Suprapubic skin (tissue), 4 donors: ENCODE data around the gene CARMIL3. TPM values are rescaled to one million over a fixed set of nuclear protein-coding genes. Genes with fewer than 3 reads are reported as not detected.

Experiments
- DNase-seq, 2 donors: peaks; one replicate each; pipeline ENCODE4 v3.0.0-alpha.2; 2019; ENCODE audit warnings: low spot score in 2 of 2
- H3K27ac ChIP-seq: fragments of 200-600 bp; sonication (generic); one replicate; pipeline ENCODE4 v1.5.1; 2019
- H3K27me3 ChIP-seq: fragments of 200-600 bp; sonication (generic); one replicate; pipeline ENCODE4 v1.5.1; 2019
- H3K36me3 ChIP-seq: fragments of 200-600 bp; sonication (generic); one replicate; pipeline ENCODE4 v1.5.1; 2019
- H3K4me1 ChIP-seq: fragments of 200-600 bp; sonication (generic); one replicate; pipeline ENCODE4 v1.5.1; 2019
- H3K4me3 ChIP-seq: fragments of 200-600 bp; sonication (generic); one replicate; pipeline ENCODE4 v1.5.1; 2019; ENCODE audit warnings: mild to moderate bottlenecking
- H3K9me3 ChIP-seq: fragments of 200-600 bp; sonication (generic); one replicate; pipeline ENCODE4 v1.5.1; 2019
- CTCF ChIP-seq, 2 donors: fragments of 200-600 bp in 1 of 2; fragments of 450-650 bp in 1 of 2; sonication (generic) in 1 of 2; IDR thresholded peaks; one replicate each; pipeline ENCODE4 v1.5.1; 2016 to 2019; ENCODE audit warnings: antibody characterized with exemption in 2 of 2, mild to moderate bottlenecking in 1 of 2, moderate library complexity in 1 of 2
- EP300 ChIP-seq: sonication (generic); formaldehyde crosslinking; IDR thresholded peaks from one replicate; pipeline ENCODE4 v1.6.1; 2017; ENCODE audit warnings: antibody characterized with exemption
- POLR2A ChIP-seq, 2 donors: fragments of 450-650 bp; IDR thresholded peaks; one replicate each; pipeline ENCODE4 v1.6.1; 2017; ENCODE audit warnings: antibody characterized with exemption in 2 of 2, mild to moderate bottlenecking in 2 of 2, moderate library complexity in 2 of 2
- POLR2AphosphoS5 ChIP-seq, 3 donors: sonication (generic); formaldehyde crosslinking; IDR thresholded peaks; one replicate each; pipeline ENCODE4 v1.6.1; 2017; ENCODE audit warnings: antibody characterized with exemption in 3 of 3
- WGBS: methylation state at CpG from one replicate; pipeline ENCODE4 v1.1.5; 2018; 5-methylcytosine and 5-hydroxymethylcytosine counted together
- total RNA-seq, 4 donors: library from RNA; depleted of rRNA; stranded (reverse); fragments of >200 nt; gene quantifications; one replicate each; pipeline ENCODE4 v1.1.0, GENCODE V29; 2016

Gene CARMIL3
- total RNA-seq, 4 donors from 2014 or later: 5.9 to 11.2 (median 7.7) TPM

DNA sequence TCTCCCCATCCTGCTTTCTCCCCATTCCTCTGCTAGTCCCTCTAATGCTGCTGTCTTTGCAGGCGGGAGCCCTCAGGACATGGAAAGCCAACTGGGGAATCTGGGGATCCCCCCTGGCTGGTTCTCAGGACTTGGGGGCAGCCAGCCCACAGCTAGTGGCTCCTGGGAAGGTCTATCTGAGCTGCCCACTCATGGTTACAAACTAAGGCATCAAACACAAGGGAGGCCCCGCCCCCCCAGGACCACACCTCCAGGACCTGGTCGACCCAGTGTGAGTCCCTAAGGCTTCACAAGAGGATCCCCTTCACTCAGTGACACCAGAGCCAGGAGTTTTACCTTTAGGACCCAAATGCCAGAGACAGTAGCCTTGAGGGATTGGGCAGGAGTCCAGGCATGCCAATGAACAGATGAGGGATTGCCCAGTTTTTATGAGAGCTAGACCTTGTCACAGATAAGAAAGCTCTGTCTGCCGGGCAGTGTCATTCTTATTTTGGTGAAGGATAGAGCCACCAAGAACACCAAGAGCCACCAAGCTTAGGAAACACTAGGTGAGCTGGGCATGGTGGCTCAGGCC, 11.5 kb downstream of the CARMIL3 start:
- H3K27me3 ChIP-seq: no peaks in the 10 kb centered on the region
- no peaks in the 10 kb centered on the region for H3K36me3 ChIP-seq
- 76% methylated on average over 2 of the region's 4 CpGs for WGBS
- no peak for TF ChIP-seq POLR2AphosphoS5 (IDR thresholded peaks at IDR 0.05)
- no peak for TF ChIP-seq CTCF (IDR thresholded peaks at IDR 0.05)
- TF ChIP-seq POLR2A (IDR thresholded peaks at IDR 0.05): no peak
- TF ChIP-seq EP300: no peak
- no peaks in the 10 kb centered on the region for H3K9me3 ChIP-seq
- H3K27ac ChIP-seq: no peak overlapping the region
- H3K4me1 ChIP-seq: no peaks in the 10 kb centered on the region
- no peak overlapping the region for H3K4me3 ChIP-seq
- DNase-seq: no peak

DNA sequence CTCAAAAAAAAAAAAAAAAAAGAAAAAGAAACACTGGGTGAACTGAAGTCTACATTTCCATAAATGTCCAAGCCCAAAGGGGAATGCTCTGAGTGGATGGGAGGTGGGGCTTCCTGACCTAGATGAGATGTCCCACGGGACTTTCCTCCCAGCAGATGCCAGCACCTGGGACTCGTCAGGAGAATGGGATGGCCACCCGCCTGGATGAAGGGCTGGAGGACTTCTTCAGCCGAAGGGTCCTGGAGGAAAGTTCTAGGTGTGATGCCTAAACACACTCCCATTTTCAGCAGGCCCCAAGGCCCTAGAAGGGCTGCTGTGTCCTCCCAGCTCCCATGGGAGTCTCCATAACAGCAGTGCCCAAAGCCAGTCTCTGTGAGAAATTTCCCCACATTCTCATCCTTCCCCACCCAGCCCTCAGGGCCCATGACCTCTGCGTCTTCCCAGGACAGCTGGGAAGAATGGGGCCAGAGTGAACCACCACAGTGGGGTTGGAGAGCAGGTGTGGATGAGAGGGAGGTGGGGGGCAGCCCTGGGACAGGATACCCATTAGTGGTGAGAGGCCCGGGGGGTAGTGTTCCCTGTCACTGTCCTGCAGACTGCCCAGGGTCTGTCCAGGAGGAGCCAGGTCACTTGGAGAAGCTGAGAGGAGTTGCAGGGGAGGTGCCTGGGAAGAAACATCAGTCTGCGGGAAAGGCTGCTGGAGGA, 12.4 kb downstream of the CARMIL3 start:
- 84% methylated on average over 7 of the region's 7 CpGs for WGBS
- Histone ChIP-seq H3K4me1 (no peaks in the 10 kb centered on the region), H3K9me3 (no peaks in the 10 kb centered on the region), H3K27me3 (no peaks in the 10 kb centered on the region), H3K27ac (no peak overlapping the region), H3K4me3 (no peak overlapping the region), H3K36me3 (no peaks in the 10 kb centered on the region)
- no peak for DNase-seq
- no peak for TF ChIP-seq EP300
- no peak for TF ChIP-seq CTCF (IDR thresholded peaks at IDR 0.05)
- no peak for TF ChIP-seq POLR2A (IDR thresholded peaks at IDR 0.05)
- TF ChIP-seq POLR2AphosphoS5 (IDR thresholded peaks at IDR 0.05): no peak

DNA sequence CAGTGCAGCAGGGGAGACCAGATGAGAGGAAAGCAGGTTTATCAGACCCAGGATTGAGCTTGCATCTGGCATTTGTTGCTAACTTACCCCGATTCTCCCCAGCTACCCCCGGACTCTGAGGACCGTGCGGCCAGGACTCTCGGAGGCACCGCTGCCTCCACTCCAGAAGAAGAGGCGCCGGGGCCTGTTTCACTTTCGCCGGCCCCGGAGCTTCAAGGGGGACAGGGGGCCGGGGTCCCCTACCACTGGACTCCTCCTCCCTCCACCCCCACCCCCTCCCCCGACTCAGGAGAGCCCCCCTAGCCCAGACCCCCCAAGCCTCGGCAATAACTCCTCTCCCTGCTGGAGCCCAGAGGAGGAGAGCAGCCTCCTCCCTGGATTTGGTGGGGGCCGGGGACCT, 13.0 kb downstream of the CARMIL3 start:
- Histone ChIP-seq H3K4me1 (no peaks in the 10 kb centered on the region), H3K9me3 (no peaks in the 10 kb centered on the region), H3K36me3 (no peaks in the 10 kb centered on the region), H3K4me3 (no peak overlapping the region), H3K27me3 (no peaks in the 10 kb centered on the region), H3K27ac (no peak overlapping the region)
- WGBS: 99% methylated on average over 9 of the region's 15 CpGs
- no peak for DNase-seq
- TF ChIP-seq CTCF (IDR thresholded peaks at IDR 0.05) (no peak), EP300 (no peak)

DNA sequence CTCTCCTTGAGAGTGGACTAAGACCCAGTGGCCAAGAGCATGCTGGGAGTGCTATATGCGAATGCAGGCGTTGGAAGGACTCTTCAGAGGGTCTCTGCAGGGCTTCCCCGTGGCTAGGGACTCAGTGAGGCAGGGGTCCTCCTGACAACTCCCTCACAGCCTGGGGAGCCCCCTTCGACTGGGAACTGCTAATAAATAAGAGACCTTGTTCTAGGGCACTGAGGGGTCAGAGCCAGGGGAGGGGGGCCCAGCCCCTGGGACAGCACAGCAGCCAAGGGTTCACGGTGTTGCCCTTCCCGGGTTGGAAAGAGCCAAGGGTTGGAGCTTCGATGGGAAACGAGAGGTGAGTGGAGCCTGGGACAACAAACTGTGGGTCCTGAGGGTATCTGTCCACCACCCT, 13.6 kb downstream of the CARMIL3 start:
- TF ChIP-seq EP300: no peak
- TF ChIP-seq POLR2A (IDR thresholded peaks at IDR 0.05): no peak
- no peak for TF ChIP-seq POLR2AphosphoS5 (IDR thresholded peaks at IDR 0.05)
- no peak for TF ChIP-seq CTCF (IDR thresholded peaks at IDR 0.05)
- no peak overlapping the region for H3K27ac ChIP-seq
- no peak overlapping the region for H3K4me3 ChIP-seq
- H3K36me3 ChIP-seq: no peaks in the 10 kb centered on the region
- WGBS: 74% methylated on average over 7 of the region's 8 CpGs
- H3K9me3 ChIP-seq: no peaks in the 10 kb centered on the region
- DNase-seq: no peak
- H3K4me1 ChIP-seq: no peaks in the 10 kb centered on the region
- peaks cover 5% of the 10 kb centered on the region for H3K27me3 ChIP-seq

DNA sequence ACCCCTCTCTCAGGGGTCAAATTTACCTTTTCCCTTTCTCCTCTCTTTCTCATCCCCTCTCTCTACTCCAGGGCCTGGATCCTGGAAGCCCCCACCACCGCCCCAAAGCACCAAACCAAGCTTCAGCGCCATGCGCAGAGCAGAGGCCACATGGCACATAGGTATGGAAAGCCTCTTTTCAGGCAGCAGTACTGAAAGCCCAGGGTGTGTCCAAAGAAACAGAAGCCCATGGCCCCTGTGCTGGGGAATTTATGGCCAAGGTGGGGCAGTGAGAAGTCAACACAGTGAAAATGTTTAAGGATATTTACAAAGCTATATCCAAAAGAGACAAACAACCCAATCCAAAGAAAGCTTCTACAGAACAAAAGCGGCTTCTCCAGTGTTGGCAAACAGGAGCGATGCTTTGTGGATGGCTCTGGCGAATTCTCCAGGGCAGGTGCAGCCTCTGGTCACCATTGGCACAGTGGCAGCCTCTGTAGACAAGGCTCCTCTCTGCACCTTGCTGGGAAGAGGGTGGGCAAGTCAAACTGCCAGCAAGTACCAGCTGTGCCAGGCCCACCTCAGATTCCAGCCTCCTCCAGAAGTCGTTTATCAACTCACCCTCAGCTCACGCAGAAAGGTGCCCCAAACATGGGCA, 14.8 kb downstream of the CARMIL3 start:
- TF ChIP-seq POLR2AphosphoS5 (IDR thresholded peaks at IDR 0.05): no peak
- no peaks in the 10 kb centered on the region for H3K36me3 ChIP-seq
- 92% methylated on average over 8 of the region's 8 CpGs for WGBS
- H3K4me1 ChIP-seq: no peaks in the 10 kb centered on the region
- H3K27me3 ChIP-seq: peaks cover 5% of the 10 kb centered on the region
- no peak overlapping the region for H3K27ac ChIP-seq
- no peak for DNase-seq
- H3K4me3 ChIP-seq: no peak overlapping the region
- H3K9me3 ChIP-seq: no peaks in the 10 kb centered on the region
